Sigmoid colon (tissue), 4 donors: ENCODE results near the gene ELF1.

ENCODE experiments used
- CTCF ChIP-seq, 4 experiments: fragments of 450-650 bp in 3 of 4; fragments of 200-600 bp in 1 of 4; IDR thresholded peaks; one replicate each; pipeline ENCODE4 v1.5.1; 2016 to 2019; ENCODE audit warnings: antibody characterized with exemption in 4 of 4, mild to moderate bottlenecking in 3 of 4, moderate library complexity in 2 of 4
- EP300 ChIP-seq, 4 donors: sonication (generic); formaldehyde crosslinking; IDR thresholded peaks; one replicate each; pipeline ENCODE4 v1.6.1; 2017; ENCODE audit warnings: antibody characterized with exemption in 4 of 4
- POLR2A ChIP-seq, 2 donors: fragments of 450-650 bp; IDR thresholded peaks; one replicate each; pipeline ENCODE4 v1.6.1; 2016; ENCODE audit warnings: antibody characterized with exemption in 2 of 2, mild to moderate bottlenecking in 2 of 2, moderate library complexity in 2 of 2

- TF ChIP-seq POLR2A (IDR thresholded peaks at IDR 0.05) = no peak
- TF ChIP-seq EP300 (IDR thresholded peaks at IDR 0.05) = no peak
- TF ChIP-seq CTCF (IDR thresholded peaks at IDR 0.05) = no peak
Observed at GRCh38 chr13:41019011-41019487, at the start of gene ELF1.
